Measurements from ENCODE around the gene EDN3.

GRCh38 chr20:59320426-59320825 is 20.0 kb downstream of the EDN3 start:
- TF ChIP-seq CTCF (tag by site-specific recombination; IDR thresholded peaks at IDR 0.05), result no peak
- no peak for TF ChIP-seq ZNF768 (tag by site-specific recombination; IDR thresholded peaks at IDR 0.05)
- no peak for TF ChIP-seq ZNF121 (tag by site-specific recombination; IDR thresholded peaks at IDR 0.05)
- TF ChIP-seq ZNF747 (tag by site-specific recombination; IDR thresholded peaks at IDR 0.05), result no peak
- no peak for TF ChIP-seq ZNF76 (tag by site-specific recombination; IDR thresholded peaks at IDR 0.05; ENCODE audit: borderline replicate concordance, low read depth)
- TF ChIP-seq ZNF24 (tag by site-specific recombination; IDR thresholded peaks at IDR 0.05), result no peak
- no peak for TF ChIP-seq REST (tag by site-specific recombination; IDR thresholded peaks at IDR 0.05)

All from HEK293 (cell line).